Measurements from ENCODE around the gene TRIM29. TPM values are rescaled to one million over a fixed set of nuclear protein-coding genes. Genes with fewer than 3 reads are reported as not detected.

TRIM29 gene
- total and polyA plus RNA-seq, 2 donors (not counting 1 experiment from before 2014, with no cell fraction given), result not detected

- peaks cover 4% of the 10 kb centered on the region for H3K27me3 ChIP-seq (ENCODE audit: control insufficient read depth, insufficient read depth, low read length)
- no peak overlapping the region for H3K4me2 ChIP-seq (ENCODE audit: extremely low read depth, insufficient read depth, low read length)
- no peaks in the 10 kb centered on the region for H3K36me3 ChIP-seq (ENCODE audit: control insufficient read depth, insufficient read depth, low read length)
- no peak overlapping the region for H3K27ac ChIP-seq (ENCODE audit: insufficient read depth, low read length)
- no peak overlapping the region for H2AFZ ChIP-seq (ENCODE audit: low read length)
- TF ChIP-seq CTCF (conservative IDR thresholded peaks at IDR 0.05 in 1 of 2, IDR thresholded peaks at IDR 0.05 in 1 of 2; ENCODE audit: low read depth in 1 of 2, low read length in 2 of 2), result no peak
- TF ChIP-seq EZH2 (IDR thresholded peaks at IDR 0.05; ENCODE audit: low read length, missing control alignments), result no peak
- no peaks in the 10 kb centered on the region for H3K9me3 ChIP-seq (ENCODE audit: control insufficient read depth, insufficient read depth, low read depth, low read length)
- no peak overlapping the region for H3K9ac ChIP-seq (ENCODE audit: insufficient read depth, low read length)
- H3K79me2 ChIP-seq (ENCODE audit: control insufficient read depth, insufficient read depth, low read length), result no peaks in the 10 kb centered on the region
- no peak overlapping the region for H3K4me3 ChIP-seq (replicated peaks in 1 of 4; ENCODE audit: control extremely low read depth in 1 of 4, insufficient read depth in 1 of 4, low read depth in 3 of 4, low read length in 4 of 4)
- DNase-seq (ENCODE audit: low read depth in 2 of 2), result no peak
- no peaks in the 10 kb centered on the region for H4K20me1 ChIP-seq (ENCODE audit: control insufficient read depth, extremely low read depth, insufficient read depth, low read length)
- no peaks in the 10 kb centered on the region for H3K4me1 ChIP-seq (ENCODE audit: control insufficient read depth, extremely low read depth, insufficient read depth, low read length)
Observed at GRCh38 chr11:120095516-120095915, 42.4 kb downstream of the TRIM29 start.

GRCh38 chr11:120091701-120092100 lies 46.2 kb downstream of the TRIM29 start:
- Histone ChIP-seq H3K9me3 (ENCODE audit: control insufficient read depth, insufficient read depth, low read depth, low read length) (no peaks in the 10 kb centered on the region), H3K79me2 (ENCODE audit: control insufficient read depth, insufficient read depth, low read length) (no peaks in the 10 kb centered on the region), H3K4me3 (replicated peaks in 1 of 4; ENCODE audit: control extremely low read depth in 1 of 4, insufficient read depth in 1 of 4, low read depth in 3 of 4, low read length in 4 of 4) (no peak overlapping the region), H3K36me3 (ENCODE audit: control insufficient read depth, insufficient read depth, low read length) (no peaks in the 10 kb centered on the region), H4K20me1 (ENCODE audit: control insufficient read depth, extremely low read depth, insufficient read depth, low read length) (no peaks in the 10 kb centered on the region), H3K4me1 (ENCODE audit: control insufficient read depth, extremely low read depth, insufficient read depth, low read length) (no peaks in the 10 kb centered on the region), H3K27me3 (ENCODE audit: control insufficient read depth, insufficient read depth, low read length) (peaks cover 3% of the 10 kb centered on the region), H3K4me2 (ENCODE audit: extremely low read depth, insufficient read depth, low read length) (no peak overlapping the region), H2AFZ (ENCODE audit: low read length) (no peak overlapping the region), H3K27ac (ENCODE audit: insufficient read depth, low read length) (no peak overlapping the region), H3K9ac (ENCODE audit: insufficient read depth, low read length) (no peak overlapping the region)
- no peak for DNase-seq (ENCODE audit: low read depth in 2 of 2)
- TF ChIP-seq CTCF (conservative IDR thresholded peaks at IDR 0.05 in 1 of 2, IDR thresholded peaks at IDR 0.05 in 1 of 2; ENCODE audit: low read depth in 1 of 2, low read length in 2 of 2) (no peak), EZH2 (IDR thresholded peaks at IDR 0.05; ENCODE audit: low read length, missing control alignments) (no peak)

GRCh38 chr11:120091121-120091520 lies 46.8 kb downstream of the TRIM29 start:
- H3K9me3 ChIP-seq (ENCODE audit: control insufficient read depth, insufficient read depth, low read depth, low read length), result no peaks in the 10 kb centered on the region
- no peaks in the 10 kb centered on the region for H3K79me2 ChIP-seq (ENCODE audit: control insufficient read depth, insufficient read depth, low read length)
- no peak overlapping the region for H3K4me2 ChIP-seq (ENCODE audit: extremely low read depth, insufficient read depth, low read length)
- DNase-seq (ENCODE audit: low read depth in 2 of 2), result peak in 1 of 2 donors; percentile 13
- H3K4me1 ChIP-seq (ENCODE audit: control insufficient read depth, extremely low read depth, insufficient read depth, low read length), result no peaks in the 10 kb centered on the region
- no peak overlapping the region for H3K4me3 ChIP-seq (replicated peaks in 1 of 4; ENCODE audit: control extremely low read depth in 1 of 4, insufficient read depth in 1 of 4, low read depth in 3 of 4, low read length in 4 of 4)
- TF ChIP-seq CTCF (conservative IDR thresholded peaks at IDR 0.05 in 1 of 2, IDR thresholded peaks at IDR 0.05 in 1 of 2; ENCODE audit: low read depth in 1 of 2, low read length in 2 of 2) (no peak), EZH2 (IDR thresholded peaks at IDR 0.05; ENCODE audit: low read length, missing control alignments) (no peak)
- no peaks in the 10 kb centered on the region for H3K27me3 ChIP-seq (ENCODE audit: control insufficient read depth, insufficient read depth, low read length)
- H3K27ac ChIP-seq (ENCODE audit: insufficient read depth, low read length), result no peak overlapping the region
- H4K20me1 ChIP-seq (ENCODE audit: control insufficient read depth, extremely low read depth, insufficient read depth, low read length), result no peaks in the 10 kb centered on the region
- no peak overlapping the region for H2AFZ ChIP-seq (ENCODE audit: low read length)
- no peaks in the 10 kb centered on the region for H3K36me3 ChIP-seq (ENCODE audit: control insufficient read depth, insufficient read depth, low read length)
- H3K9ac ChIP-seq (ENCODE audit: insufficient read depth, low read length), result no peak overlapping the region
